ENCODE measurements around the gene XPC. TPM values are rescaled to one million over a fixed set of nuclear protein-coding genes. Genes with fewer than 3 reads are reported as not detected.
A peak's percentile ranks its signal among the peaks of the same experiment; 100 is the strongest.

Gene XPC
- polyA plus RNA-seq, 3 donors = 13.4 to 22.0 (median 15.5) TPM

- H3K27ac Mint-ChIP-seq = peak overlapping the region in 2 of 7 donors; percentile 26 to 62
- no peaks in the 10 kb centered on the region for H3K4me1 Mint-ChIP-seq
- Histone ChIP-seq H3K79me2 (ENCODE audit: insufficient read depth, low read length) (peaks cover 1% of the 10 kb centered on the region), H3K9ac (ENCODE audit: insufficient read depth, low read length, poor library complexity, severe bottlenecking) (no peak overlapping the region), H3K9me3 (replicated peaks in 1 of 2; ENCODE audit: control insufficient read depth in 1 of 2, insufficient read depth in 1 of 2, low read length in 2 of 2) (no peaks in the 10 kb centered on the region), H3K4me2 (replicated peaks; ENCODE audit: extremely low read depth, low read length, poor library complexity, severe bottlenecking) (no peak overlapping the region), H3K27ac (ENCODE audit: low read depth in 1 of 2, low read length in 2 of 2) (peak overlapping the region in 1 of 2 donors; percentile 32), H3K27me3 (ENCODE audit: control insufficient read depth in 2 of 2, insufficient read depth in 2 of 2, low read length in 2 of 2) (no peaks in the 10 kb centered on the region), H2AFZ (ENCODE audit: insufficient read depth, low read depth, low read length, poor library complexity, severe bottlenecking) (no peak overlapping the region), H3K36me3 (replicated peaks in 1 of 2; ENCODE audit: control insufficient read depth in 1 of 2, insufficient read depth in 2 of 2, low read length in 2 of 2) (peaks cover 88 to 99% of the 10 kb centered on the region in 2 donors), H3K4me3 (replicated peaks in 1 of 3; ENCODE audit: low read depth in 2 of 3, low read length in 3 of 3) (no peak overlapping the region), H3K4me1 (ENCODE audit: control insufficient read depth in 1 of 2, insufficient read depth in 2 of 2, low read length in 2 of 2) (no peaks in the 10 kb centered on the region), H4K20me1 (ENCODE audit: insufficient read depth, low read length) (peaks cover 9% of the 10 kb centered on the region)
- H3K36me3 Mint-ChIP-seq = peaks cover 88 to 90% of the 10 kb centered on the region in 2 donors
- no peak overlapping the region for H3K4me3 Mint-ChIP-seq
- WGBS (ENCODE audit: insufficient coverage) = 94% methylated on average over 5 of the region's 5 CpGs
- no peak for DNase-seq
- no peaks in the 10 kb centered on the region for H3K9me3 Mint-ChIP-seq
- TF ChIP-seq CTCF (IDR thresholded peaks at IDR 0.05) = no peak
- intact Hi-C loops (cut with micrococcal nuclease) = no loop called here
- peaks cover 2 to 3% (median 3%) of the 10 kb centered on the region in 3 donors for H3K27me3 Mint-ChIP-seq (ENCODE audit: low read depth in 3 of 3)
Observed at GRCh38 chr3:14133876-14134275, 44.5 kb downstream of the XPC start.

- H3K27me3 ChIP-seq (ENCODE audit: control insufficient read depth in 2 of 2, insufficient read depth in 2 of 2, low read length in 2 of 2) = no peaks in the 10 kb centered on the region
- H3K79me2 ChIP-seq (ENCODE audit: insufficient read depth, low read length) = peaks cover 7% of the 10 kb centered on the region
- Mint-ChIP-seq H3K9me3 (no peaks in the 10 kb centered on the region), H3K36me3 (peaks cover 88 to 90% of the 10 kb centered on the region in 2 donors), H3K4me1 (peaks cover under 1% of the 10 kb centered on the region), H3K27ac (peak overlapping the region in 3 of 7 donors; percentile 26 to 68 (median 58)), H3K27me3 (ENCODE audit: low read depth in 3 of 3) (peaks cover 2 to 3% (median 2%) of the 10 kb centered on the region in 3 donors), H3K4me3 (no peak overlapping the region)
- peaks cover 82 to 99% of the 10 kb centered on the region in 2 donors for H3K36me3 ChIP-seq (replicated peaks in 1 of 2; ENCODE audit: control insufficient read depth in 1 of 2, insufficient read depth in 2 of 2, low read length in 2 of 2)
- no peak overlapping the region for H3K4me3 ChIP-seq (replicated peaks in 1 of 3; ENCODE audit: low read depth in 2 of 3, low read length in 3 of 3)
- WGBS (ENCODE audit: insufficient coverage) = 98% methylated on average over 8 of the region's 10 CpGs
- H2AFZ ChIP-seq (ENCODE audit: insufficient read depth, low read depth, low read length, poor library complexity, severe bottlenecking) = no peak overlapping the region
- H3K9me3 ChIP-seq (replicated peaks in 1 of 2; ENCODE audit: control insufficient read depth in 1 of 2, insufficient read depth in 1 of 2, low read length in 2 of 2) = no peaks in the 10 kb centered on the region
- H4K20me1 ChIP-seq (ENCODE audit: insufficient read depth, low read length) = peaks cover 15% of the 10 kb centered on the region
- H3K4me2 ChIP-seq (replicated peaks; ENCODE audit: extremely low read depth, low read length, poor library complexity, severe bottlenecking) = no peak overlapping the region
- no peak overlapping the region for H3K9ac ChIP-seq (ENCODE audit: insufficient read depth, low read length, poor library complexity, severe bottlenecking)
- no peaks in the 10 kb centered on the region for H3K4me1 ChIP-seq (ENCODE audit: control insufficient read depth in 1 of 2, insufficient read depth in 2 of 2, low read length in 2 of 2)
- no peak for TF ChIP-seq CTCF (IDR thresholded peaks at IDR 0.05)
- DNase-seq = no peak
- intact Hi-C loops (cut with micrococcal nuclease) = no loop called here
- no peak overlapping the region for H3K27ac ChIP-seq (ENCODE audit: low read depth in 1 of 2, low read length in 2 of 2)
Observed at GRCh38 chr3:14133188-14133800, 45.1 kb downstream of the XPC start.

All from CD14-positive monocyte (primary cell).